ENCODE data around the gene ZNF32. TPM values are rescaled to one million over a fixed set of nuclear protein-coding genes. Genes with fewer than 3 reads are reported as not detected.

Gene ZNF32
- total and polyA plus RNA-seq, 2 experiments from 2014 or later: 15.8 to 26.1 TPM

GRCh38 chr10:43648095-43648397 is 635 bp downstream of the ZNF32 start (continued):
- TF ChIP-seq, protein P1, sequence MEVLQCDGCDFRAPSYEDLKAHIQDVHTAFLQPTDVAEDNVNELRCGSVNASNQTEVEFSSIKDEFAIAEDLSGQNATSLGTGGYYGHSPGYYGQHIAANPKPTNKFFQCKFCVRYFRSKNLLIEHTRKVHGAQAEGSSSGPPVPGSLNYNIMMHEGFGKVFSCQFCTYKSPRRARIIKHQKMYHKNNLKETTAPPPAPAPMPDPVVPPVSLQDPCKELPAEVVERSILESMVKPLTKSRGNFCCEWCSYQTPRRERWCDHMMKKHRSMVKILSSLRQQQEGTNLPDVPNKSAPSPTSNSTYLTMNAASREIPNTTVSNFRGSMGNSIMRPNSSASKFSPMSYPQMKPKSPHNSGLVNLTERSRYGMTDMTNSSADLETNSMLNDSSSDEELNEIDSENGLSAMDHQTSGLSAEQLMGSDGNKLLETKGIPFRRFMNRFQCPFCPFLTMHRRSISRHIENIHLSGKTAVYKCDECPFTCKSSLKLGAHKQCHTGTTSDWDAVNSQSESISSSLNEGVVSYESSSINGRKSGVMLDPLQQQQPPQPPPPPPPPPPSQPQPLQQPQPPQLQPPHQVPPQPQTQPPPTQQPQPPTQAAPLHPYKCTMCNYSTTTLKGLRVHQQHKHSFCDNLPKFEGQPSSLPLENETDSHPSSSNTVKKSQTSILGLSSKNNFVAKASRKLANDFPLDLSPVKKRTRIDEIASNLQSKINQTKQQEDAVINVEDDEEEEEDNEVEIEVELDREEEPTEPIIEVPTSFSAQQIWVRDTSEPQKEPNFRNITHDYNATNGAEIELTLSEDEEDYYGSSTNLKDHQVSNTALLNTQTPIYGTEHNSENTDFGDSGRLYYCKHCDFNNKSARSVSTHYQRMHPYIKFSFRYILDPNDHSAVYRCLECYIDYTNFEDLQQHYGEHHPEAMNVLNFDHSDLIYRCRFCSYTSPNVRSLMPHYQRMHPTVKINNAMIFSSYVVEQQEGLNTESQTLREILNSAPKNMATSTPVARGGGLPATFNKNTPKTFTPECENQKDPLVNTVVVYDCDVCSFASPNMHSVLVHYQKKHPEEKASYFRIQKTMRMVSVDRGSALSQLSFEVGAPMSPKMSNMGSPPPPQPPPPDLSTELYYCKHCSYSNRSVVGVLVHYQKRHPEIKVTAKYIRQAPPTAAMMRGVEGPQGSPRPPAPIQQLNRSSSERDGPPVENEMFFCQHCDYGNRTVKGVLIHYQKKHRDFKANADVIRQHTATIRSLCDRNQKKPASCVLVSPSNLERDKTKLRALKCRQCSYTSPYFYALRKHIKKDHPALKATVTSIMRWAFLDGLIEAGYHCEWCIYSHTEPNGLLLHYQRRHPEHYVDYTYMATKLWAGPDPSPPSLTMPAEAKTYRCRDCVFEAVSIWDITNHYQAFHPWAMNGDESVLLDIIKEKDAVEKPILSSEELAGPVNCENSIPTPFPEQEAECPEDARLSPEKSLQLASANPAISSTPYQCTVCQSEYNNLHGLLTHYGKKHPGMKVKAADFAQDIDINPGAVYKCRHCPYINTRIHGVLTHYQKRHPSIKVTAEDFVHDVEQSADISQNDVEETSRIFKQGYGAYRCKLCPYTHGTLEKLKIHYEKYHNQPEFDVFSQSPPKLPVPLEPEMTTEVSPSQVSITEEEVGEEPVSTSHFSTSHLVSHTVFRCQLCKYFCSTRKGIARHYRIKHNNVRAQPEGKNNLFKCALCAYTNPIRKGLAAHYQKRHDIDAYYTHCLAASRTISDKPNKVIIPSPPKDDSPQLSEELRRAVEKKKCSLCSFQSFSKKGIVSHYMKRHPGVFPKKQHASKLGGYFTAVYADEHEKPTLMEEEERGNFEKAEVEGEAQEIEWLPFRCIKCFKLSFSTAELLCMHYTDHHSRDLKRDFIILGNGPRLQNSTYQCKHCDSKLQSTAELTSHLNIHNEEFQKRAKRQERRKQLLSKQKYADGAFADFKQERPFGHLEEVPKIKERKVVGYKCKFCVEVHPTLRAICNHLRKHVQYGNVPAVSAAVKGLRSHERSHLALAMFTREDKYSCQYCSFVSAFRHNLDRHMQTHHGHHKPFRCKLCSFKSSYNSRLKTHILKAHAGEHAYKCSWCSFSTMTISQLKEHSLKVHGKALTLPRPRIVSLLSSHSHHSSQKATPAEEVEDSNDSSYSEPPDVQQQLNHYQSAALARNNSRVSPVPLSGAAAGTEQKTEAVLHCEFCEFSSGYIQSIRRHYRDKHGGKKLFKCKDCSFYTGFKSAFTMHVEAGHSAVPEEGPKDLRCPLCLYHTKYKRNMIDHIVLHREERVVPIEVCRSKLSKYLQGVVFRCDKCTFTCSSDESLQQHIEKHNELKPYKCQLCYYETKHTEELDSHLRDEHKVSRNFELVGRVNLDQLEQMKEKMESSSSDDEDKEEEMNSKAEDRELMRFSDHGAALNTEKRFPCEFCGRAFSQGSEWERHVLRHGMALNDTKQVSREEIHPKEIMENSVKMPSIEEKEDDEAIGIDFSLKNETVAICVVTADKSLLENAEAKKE (CRISPR knock-in tag; IDR thresholded peaks at IDR 0.05): no peak
- TF ChIP-seq ZNF114 (CRISPR knock-in tag; IDR thresholded peaks at IDR 0.05) (no peak), JUNB (IDR thresholded peaks at IDR 0.05; ENCODE audit: unreplicated experiment) (no peak)

- no peaks in the 10 kb centered on the region for H4K20me1 ChIP-seq (replicated peaks; ENCODE audit: insufficient read depth)
- peaks cover 34% of the 10 kb centered on the region for H3K36me3 ChIP-seq (ENCODE audit: insufficient read depth)
- TF ChIP-seq JUNB (IDR thresholded peaks at IDR 0.05; ENCODE audit: unreplicated experiment) (no peak), CTCF (conservative IDR thresholded peaks at IDR 0.05; ENCODE audit: low read depth in 2 of 2) (no peak), STAT1 (IDR thresholded peaks at IDR 0.05; ENCODE audit: unreplicated experiment) (no peak), POLR2AphosphoS5 (IDR thresholded peaks at IDR 0.05; ENCODE audit: low read depth) (no peak)
- peak overlapping the region; percentile 91; the same call in 1 of the 2 replicates for H2AFZ ChIP-seq
- Mint-ChIP-seq H3K9me3 (peaks cover 58% of the 10 kb centered on the region), H3K27ac (no peak overlapping the region), H3K4me3 (peak overlapping the region; percentile 85), H3K4me1 (peaks cover 3% of the 10 kb centered on the region), H3K27me3 (ENCODE audit: insufficient read depth, low read depth, poor library complexity) (peaks cover 30% of the 10 kb centered on the region), H3K36me3 (ENCODE audit: low read depth) (peaks cover 52% of the 10 kb centered on the region)
- peaks cover 11% of the 10 kb centered on the region; the same call in 1 of the 2 replicates for H3K4me1 ChIP-seq (ENCODE audit: insufficient read depth)
- H3K79me2 ChIP-seq (replicated peaks; ENCODE audit: insufficient read depth): no peaks in the 10 kb centered on the region
- no peak overlapping the region for H3K27ac ChIP-seq (ENCODE audit: low read depth)
- peaks cover 19% of the 10 kb centered on the region for H3K9me2 ChIP-seq (ENCODE audit: insufficient read depth)
- H3K27me3 ChIP-seq (ENCODE audit: insufficient read depth): peaks cover 23% of the 10 kb centered on the region
- peak overlapping the region; percentile 83 for H3K4me3 ChIP-seq
- peak overlapping the region; percentile 96 for H3K4me2 ChIP-seq
- H3F3A ChIP-seq (replicated peaks; ENCODE audit: low read depth): no peaks in the 10 kb centered on the region
- DNase-seq (ENCODE audit: low spot score): no peak
- ATAC-seq: no peak
Observed at GRCh38 chr10:43647576-43647975, 1.1 kb downstream of the ZNF32 start.
